HepG2 (cell line): ENCODE measurements around the gene TJAP1. TPM values are rescaled to one million over a fixed set of nuclear protein-coding genes. Genes with fewer than 3 reads are reported as not detected.

ENCODE experiments used
- FOXP1 ChIP-seq, 2 experiments: fragments of 450-650 bp in 1 of 2; IDR thresholded peaks; 2 replicates each; pipeline ENCODE4 v1.6.1; 2017 to 2018; ENCODE audit warnings: antibody characterized with exemption in 1 of 2
- NCOA2 ChIP-seq: sonication (generic); formaldehyde crosslinking; IDR thresholded peaks from 2 replicates; pipeline ENCODE4 v1.8.0; 2022; ENCODE audit warnings: inconsistent platforms
- PRMT3 ChIP-seq: sonication (generic); formaldehyde crosslinking; IDR thresholded peaks from 2 replicates; pipeline ENCODE4 v1.8.1; 2022; ENCODE audit warnings: low read depth, mild to moderate bottlenecking, moderate library complexity, missing genetic modification reagents, borderline replicate concordance
- SUZ12 ChIP-seq: fragments of 150-350 bp; IDR thresholded peaks from 2 replicates; pipeline ENCODE4 v1.6.1; 2014; ENCODE audit warnings: low read depth, low read length
- ZNF136 ChIP-seq: sonication (generic); formaldehyde crosslinking; IDR thresholded peaks from 2 replicates; pipeline ENCODE4 v1.8.1; 2022; ENCODE audit warnings: low read depth, mild to moderate bottlenecking, moderate library complexity, missing genetic modification reagents
- ZNF530 ChIP-seq: sonication (generic); formaldehyde crosslinking; IDR thresholded peaks from 2 replicates; pipeline ENCODE4 v1.5.0; 2020; ENCODE audit warnings: low read depth, mild to moderate bottlenecking, missing genetic modification reagents
- ZNF607 ChIP-seq: sonication (generic); formaldehyde crosslinking; IDR thresholded peaks from 2 replicates; pipeline ENCODE4 v1.5.1; 2020; ENCODE audit warnings: missing genetic modification reagents, mild to moderate bottlenecking, borderline replicate concordance
- ZNF749 ChIP-seq: sonication (generic); formaldehyde crosslinking; IDR thresholded peaks from 2 replicates; pipeline ENCODE4 v1.8.0; 2022; ENCODE audit warnings: mild to moderate bottlenecking, missing genetic modification reagents, moderate library complexity, borderline replicate concordance
- ZNF792 ChIP-seq: IDR thresholded peaks from 2 replicates; pipeline ENCODE4 v1.6.1; 2016
- ZSCAN31 ChIP-seq: sonication (generic); formaldehyde crosslinking; IDR thresholded peaks from 2 replicates; pipeline ENCODE4 v1.5.0; 2020; ENCODE audit warnings: low read depth, mild to moderate bottlenecking, missing genetic modification reagents
- polyA plus RNA-seq, 8 experiments: library from polyadenylated mRNA; depleted of rRNA in 3 of 8; stranded (reverse) in 7 of 8; unstranded in 1 of 8; fragments of >200 nt; fragmentation: Illumina TruSeq in 4 of 8; extraction: Trizol in 4 of 8; gene quantifications; 2 replicates each; pipeline versions ENCODE4 v1.2.1 to v1.2.3, GENCODE V29; 2011 to 2016; ENCODE audit warnings: low read depth in 4 of 8, missing spikeins in 1 of 8, mixed read lengths in 1 of 8; ENCODE audit not compliant: insufficient read depth in 1 of 8
- total RNA-seq, 5 experiments: library from RNA; depleted of rRNA; stranded (reverse); fragments of >200 nt; fragmentation: Illumina TruSeq; extraction: Trizol; gene quantifications; 2 replicates each; pipeline ENCODE4 v1.2.3, GENCODE V29; 2016; ENCODE audit warnings: low read depth in 1 of 5
- TF ChIP-seq, protein P1 (sequence below): sonication (generic); formaldehyde crosslinking; IDR thresholded peaks from 2 replicates; pipeline ENCODE4 v1.9.0; 2021; ENCODE audit warnings: missing genetic modification reagents, borderline replicate concordance
- TF ChIP-seq, protein P2 (sequence below): sonication (generic); formaldehyde crosslinking; IDR thresholded peaks from 2 replicates; pipeline ENCODE4 v1.4.0; 2020; ENCODE audit warnings: low read depth, missing genetic modification reagents
- TF ChIP-seq, protein P3 (sequence below), 2 experiments: IDR thresholded peaks; 2 replicates each; pipeline ENCODE4 v1.6.1; 2011 to 2012; ENCODE audit warnings: low read length in 2 of 2, borderline replicate concordance in 1 of 2, low read depth in 1 of 2, mild to moderate bottlenecking in 1 of 2, moderate library complexity in 1 of 2
- TF ChIP-seq, protein P4 (sequence below): sonication (generic); formaldehyde crosslinking; IDR thresholded peaks from 2 replicates; pipeline ENCODE4 v1.4.0; 2020; ENCODE audit warnings: low read depth, mild to moderate bottlenecking, missing genetic modification reagents

TJAP1 gene
- total and polyA plus RNA-seq, 2 of the 13 experiments (the other 11 are each of a cell fraction or from before 2014, with no cell fraction given): 15.7 to 41.6 TPM

DNA sequence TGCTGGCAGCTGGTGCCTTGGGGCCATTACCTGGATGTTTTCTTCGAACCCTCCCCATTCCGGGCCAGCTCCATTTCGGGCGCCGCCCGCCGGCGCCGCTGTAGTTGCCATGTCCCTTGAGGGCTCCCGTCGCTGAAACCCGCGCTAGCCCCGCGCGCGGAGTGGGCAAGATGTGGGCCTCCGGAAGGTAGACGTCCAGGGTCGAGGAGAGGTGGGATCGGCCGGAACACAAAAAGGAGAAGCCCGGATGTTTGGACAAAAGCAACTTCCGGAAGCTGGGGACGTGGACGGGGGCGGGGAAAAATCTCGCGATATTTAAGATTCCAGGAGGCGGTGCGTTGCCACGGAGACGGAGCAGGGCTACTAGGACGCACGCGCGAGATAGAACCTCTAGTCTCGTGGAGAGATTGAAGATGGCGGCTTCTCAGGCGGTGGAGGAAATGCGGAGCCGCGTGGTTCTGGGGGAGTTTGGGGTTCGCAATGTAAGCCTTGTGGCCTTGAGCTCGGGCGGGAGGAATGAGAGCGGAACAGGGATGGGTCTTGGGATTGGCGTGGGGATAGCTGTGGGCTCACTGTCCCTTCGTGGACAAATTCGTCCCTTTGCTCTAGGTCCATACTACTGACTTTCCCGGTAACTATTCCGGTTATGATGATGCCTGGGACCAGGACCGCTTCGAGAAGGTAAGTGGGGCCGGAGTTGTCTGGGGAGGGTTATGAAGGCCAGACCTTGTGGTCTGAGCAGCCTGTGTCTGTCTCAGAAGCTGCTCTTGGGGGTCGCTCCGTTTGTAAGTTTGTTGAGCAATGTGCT is 39.5 kb downstream of the TJAP1 start, which contains the start of the genes POLR1C and YIPF3 (continued):
- no peak for TF ChIP-seq ZNF530 (CRISPR knock-in tag)
- TF ChIP-seq FOXP1 (IDR thresholded peaks at IDR 0.05): 0 out of 2 replicates have a peak, but pooled peaks have one; percentile 4
- peak; percentile 37 for TF ChIP-seq FOXP1 (CRISPR knock-in tag; IDR thresholded peaks at IDR 0.05)
- TF ChIP-seq ZSCAN31 (CRISPR knock-in tag): peak; percentile 31; the same call in 1 of the 2 replicates
- TF ChIP-seq, protein P1, sequence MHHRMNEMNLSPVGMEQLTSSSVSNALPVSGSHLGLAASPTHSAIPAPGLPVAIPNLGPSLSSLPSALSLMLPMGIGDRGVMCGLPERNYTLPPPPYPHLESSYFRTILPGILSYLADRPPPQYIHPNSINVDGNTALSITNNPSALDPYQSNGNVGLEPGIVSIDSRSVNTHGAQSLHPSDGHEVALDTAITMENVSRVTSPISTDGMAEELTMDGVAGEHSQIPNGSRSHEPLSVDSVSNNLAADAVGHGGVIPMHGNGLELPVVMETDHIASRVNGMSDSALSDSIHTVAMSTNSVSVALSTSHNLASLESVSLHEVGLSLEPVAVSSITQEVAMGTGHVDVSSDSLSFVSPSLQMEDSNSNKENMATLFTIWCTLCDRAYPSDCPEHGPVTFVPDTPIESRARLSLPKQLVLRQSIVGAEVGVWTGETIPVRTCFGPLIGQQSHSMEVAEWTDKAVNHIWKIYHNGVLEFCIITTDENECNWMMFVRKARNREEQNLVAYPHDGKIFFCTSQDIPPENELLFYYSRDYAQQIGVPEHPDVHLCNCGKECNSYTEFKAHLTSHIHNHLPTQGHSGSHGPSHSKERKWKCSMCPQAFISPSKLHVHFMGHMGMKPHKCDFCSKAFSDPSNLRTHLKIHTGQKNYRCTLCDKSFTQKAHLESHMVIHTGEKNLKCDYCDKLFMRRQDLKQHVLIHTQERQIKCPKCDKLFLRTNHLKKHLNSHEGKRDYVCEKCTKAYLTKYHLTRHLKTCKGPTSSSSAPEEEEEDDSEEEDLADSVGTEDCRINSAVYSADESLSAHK (CRISPR knock-in tag): no peak
- peak; percentile 24; the same call in 1 of the 2 replicates for TF ChIP-seq ZNF792
- TF ChIP-seq, protein P2, sequence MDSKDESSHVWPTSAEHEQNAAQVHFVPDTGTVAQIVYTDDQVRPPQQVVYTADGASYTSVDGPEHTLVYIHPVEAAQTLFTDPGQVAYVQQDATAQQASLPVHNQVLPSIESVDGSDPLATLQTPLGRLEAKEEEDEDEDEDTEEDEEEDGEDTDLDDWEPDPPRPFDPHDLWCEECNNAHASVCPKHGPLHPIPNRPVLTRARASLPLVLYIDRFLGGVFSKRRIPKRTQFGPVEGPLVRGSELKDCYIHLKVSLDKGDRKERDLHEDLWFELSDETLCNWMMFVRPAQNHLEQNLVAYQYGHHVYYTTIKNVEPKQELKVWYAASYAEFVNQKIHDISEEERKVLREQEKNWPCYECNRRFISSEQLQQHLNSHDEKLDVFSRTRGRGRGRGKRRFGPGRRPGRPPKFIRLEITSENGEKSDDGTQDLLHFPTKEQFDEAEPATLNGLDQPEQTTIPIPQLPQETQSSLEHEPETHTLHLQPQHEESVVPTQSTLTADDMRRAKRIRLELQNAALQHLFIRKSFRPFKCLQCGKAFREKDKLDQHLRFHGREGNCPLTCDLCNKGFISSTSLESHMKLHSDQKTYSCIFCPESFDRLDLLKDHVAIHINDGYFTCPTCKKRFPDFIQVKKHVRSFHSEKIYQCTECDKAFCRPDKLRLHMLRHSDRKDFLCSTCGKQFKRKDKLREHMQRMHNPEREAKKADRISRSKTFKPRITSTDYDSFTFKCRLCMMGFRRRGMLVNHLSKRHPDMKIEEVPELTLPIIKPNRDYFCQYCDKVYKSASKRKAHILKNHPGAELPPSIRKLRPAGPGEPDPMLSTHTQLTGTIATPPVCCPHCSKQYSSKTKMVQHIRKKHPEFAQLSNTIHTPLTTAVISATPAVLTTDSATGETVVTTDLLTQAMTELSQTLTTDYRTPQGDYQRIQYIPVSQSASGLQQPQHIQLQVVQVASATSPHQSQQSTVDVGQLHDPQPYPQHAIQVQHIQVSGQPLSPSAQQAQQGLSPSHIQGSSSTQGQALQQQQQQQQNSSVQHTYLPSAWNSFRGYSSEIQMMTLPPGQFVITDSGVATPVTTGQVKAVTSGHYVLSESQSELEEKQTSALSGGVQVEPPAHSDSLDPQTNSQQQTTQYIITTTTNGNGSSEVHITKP (CRISPR knock-in tag): peak; percentile 78
- TF ChIP-seq PRMT3 (CRISPR knock-in tag): no peak
- TF ChIP-seq ZNF749 (CRISPR knock-in tag): peak; percentile 85; the same call in 1 of the 2 replicates
- peak; percentile 63 for TF ChIP-seq NCOA2 (CRISPR knock-in tag)
- TF ChIP-seq, protein P3, sequence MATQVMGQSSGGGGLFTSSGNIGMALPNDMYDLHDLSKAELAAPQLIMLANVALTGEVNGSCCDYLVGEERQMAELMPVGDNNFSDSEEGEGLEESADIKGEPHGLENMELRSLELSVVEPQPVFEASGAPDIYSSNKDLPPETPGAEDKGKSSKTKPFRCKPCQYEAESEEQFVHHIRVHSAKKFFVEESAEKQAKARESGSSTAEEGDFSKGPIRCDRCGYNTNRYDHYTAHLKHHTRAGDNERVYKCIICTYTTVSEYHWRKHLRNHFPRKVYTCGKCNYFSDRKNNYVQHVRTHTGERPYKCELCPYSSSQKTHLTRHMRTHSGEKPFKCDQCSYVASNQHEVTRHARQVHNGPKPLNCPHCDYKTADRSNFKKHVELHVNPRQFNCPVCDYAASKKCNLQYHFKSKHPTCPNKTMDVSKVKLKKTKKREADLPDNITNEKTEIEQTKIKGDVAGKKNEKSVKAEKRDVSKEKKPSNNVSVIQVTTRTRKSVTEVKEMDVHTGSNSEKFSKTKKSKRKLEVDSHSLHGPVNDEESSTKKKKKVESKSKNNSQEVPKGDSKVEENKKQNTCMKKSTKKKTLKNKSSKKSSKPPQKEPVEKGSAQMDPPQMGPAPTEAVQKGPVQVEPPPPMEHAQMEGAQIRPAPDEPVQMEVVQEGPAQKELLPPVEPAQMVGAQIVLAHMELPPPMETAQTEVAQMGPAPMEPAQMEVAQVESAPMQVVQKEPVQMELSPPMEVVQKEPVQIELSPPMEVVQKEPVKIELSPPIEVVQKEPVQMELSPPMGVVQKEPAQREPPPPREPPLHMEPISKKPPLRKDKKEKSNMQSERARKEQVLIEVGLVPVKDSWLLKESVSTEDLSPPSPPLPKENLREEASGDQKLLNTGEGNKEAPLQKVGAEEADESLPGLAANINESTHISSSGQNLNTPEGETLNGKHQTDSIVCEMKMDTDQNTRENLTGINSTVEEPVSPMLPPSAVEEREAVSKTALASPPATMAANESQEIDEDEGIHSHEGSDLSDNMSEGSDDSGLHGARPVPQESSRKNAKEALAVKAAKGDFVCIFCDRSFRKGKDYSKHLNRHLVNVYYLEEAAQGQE (IDR thresholded peaks at IDR 0.05; ENCODE audit: borderline replicate concordance in 1 of 2, low read depth in 1 of 2, low read length in 2 of 2): 0 out of 4 replicates have a peak, but pooled peaks of 1 of the 2 experiments have one; percentile 40
- TF ChIP-seq, protein P4, sequence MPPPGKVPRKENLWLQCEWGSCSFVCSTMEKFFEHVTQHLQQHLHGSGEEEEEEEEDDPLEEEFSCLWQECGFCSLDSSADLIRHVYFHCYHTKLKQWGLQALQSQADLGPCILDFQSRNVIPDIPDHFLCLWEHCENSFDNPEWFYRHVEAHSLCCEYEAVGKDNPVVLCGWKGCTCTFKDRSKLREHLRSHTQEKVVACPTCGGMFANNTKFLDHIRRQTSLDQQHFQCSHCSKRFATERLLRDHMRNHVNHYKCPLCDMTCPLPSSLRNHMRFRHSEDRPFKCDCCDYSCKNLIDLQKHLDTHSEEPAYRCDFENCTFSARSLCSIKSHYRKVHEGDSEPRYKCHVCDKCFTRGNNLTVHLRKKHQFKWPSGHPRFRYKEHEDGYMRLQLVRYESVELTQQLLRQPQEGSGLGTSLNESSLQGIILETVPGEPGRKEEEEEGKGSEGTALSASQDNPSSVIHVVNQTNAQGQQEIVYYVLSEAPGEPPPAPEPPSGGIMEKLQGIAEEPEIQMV (CRISPR knock-in tag): no peak; the same call in 1 of the 2 replicates
- TF ChIP-seq SUZ12: no peak
- 0 out of 2 replicates have a peak, but pooled peaks have one; percentile 71 for TF ChIP-seq ZNF136 (CRISPR knock-in tag)
- peak; percentile 96 for TF ChIP-seq ZNF607 (CRISPR knock-in tag)
